Stomach (tissue), 4 donors: Measurements from ENCODE around the gene TIGAR.

Source experiments
- POLR2A ChIP-seq, 4 donors: fragments of 450-650 bp; IDR thresholded peaks; one replicate each; pipeline ENCODE4 v1.6.1; 2016; ENCODE audit warnings: antibody characterized with exemption in 4 of 4, control low read depth in 2 of 4, mild to moderate bottlenecking in 1 of 4, moderate library complexity in 1 of 4
- TF ChIP-seq, protein P1 (sequence below), 7 experiments: fragments of 450-650 bp in 4 of 7; fragments of 200-600 bp in 3 of 7; sonication (generic) in 3 of 7; IDR thresholded peaks; one replicate each; pipeline ENCODE4 v1.5.1; 2016 to 2019; ENCODE audit warnings: antibody characterized with exemption in 7 of 7, control low read depth in 2 of 7, mild to moderate bottlenecking in 1 of 7

- TF ChIP-seq POLR2A (IDR thresholded peaks at IDR 0.05): no peak
- TF ChIP-seq, protein P1, sequence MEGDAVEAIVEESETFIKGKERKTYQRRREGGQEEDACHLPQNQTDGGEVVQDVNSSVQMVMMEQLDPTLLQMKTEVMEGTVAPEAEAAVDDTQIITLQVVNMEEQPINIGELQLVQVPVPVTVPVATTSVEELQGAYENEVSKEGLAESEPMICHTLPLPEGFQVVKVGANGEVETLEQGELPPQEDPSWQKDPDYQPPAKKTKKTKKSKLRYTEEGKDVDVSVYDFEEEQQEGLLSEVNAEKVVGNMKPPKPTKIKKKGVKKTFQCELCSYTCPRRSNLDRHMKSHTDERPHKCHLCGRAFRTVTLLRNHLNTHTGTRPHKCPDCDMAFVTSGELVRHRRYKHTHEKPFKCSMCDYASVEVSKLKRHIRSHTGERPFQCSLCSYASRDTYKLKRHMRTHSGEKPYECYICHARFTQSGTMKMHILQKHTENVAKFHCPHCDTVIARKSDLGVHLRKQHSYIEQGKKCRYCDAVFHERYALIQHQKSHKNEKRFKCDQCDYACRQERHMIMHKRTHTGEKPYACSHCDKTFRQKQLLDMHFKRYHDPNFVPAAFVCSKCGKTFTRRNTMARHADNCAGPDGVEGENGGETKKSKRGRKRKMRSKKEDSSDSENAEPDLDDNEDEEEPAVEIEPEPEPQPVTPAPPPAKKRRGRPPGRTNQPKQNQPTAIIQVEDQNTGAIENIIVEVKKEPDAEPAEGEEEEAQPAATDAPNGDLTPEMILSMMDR (IDR thresholded peaks at IDR 0.05): no peak
Measured at GRCh38 chr12:4303750-4304149, 17.3 kb upstream of the TIGAR start.
